ENCODE data around the gene PMEPA1. TPM values are rescaled to one million over a fixed set of nuclear protein-coding genes. Genes with fewer than 3 reads are reported as not detected.

The PMEPA1 gene
- total RNA-seq, 1 donor: 1.9 TPM

GRCh38 chr20:57654998-57655808, 54.6 kb downstream of the PMEPA1 start:
- DNase-seq (ENCODE audit: low read depth in 2 of 3, low spot score in 2 of 3): no peak

DNA sequence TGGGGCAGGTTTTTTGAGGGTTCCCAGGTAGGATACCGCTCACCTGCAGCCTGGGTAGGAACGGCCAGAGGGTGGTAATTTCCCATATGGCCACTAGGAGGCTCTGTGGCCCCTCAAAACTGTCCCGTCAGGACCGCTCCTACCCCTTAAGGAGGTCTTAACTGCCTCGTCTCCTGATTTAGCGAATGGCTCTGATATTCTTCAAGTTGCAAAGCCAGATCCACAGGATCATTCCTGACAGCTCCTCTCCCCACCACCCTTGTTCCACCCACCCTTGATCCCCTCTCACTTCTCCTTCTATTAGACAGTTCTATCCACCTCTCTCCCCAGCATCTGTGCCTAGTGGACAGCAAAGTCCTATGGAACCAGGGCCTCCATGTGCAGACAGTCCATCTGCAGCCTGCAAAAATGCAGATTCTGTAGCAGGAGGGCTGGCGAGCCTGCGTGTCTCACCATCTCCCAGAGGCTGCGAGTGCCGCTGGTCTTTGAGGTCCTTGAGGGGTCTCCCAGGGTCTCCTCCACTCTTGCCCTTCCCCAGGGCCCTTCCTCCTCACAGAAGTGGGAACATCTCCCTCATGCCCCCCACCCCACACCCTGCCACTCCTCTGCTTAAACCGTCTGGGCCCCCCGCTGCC, 55.3 kb downstream of the PMEPA1 start:
- peak; percentile 39 to 67 (median 49) for DNase-seq (ENCODE audit: low read depth in 2 of 3, low spot score in 2 of 3)

DNA sequence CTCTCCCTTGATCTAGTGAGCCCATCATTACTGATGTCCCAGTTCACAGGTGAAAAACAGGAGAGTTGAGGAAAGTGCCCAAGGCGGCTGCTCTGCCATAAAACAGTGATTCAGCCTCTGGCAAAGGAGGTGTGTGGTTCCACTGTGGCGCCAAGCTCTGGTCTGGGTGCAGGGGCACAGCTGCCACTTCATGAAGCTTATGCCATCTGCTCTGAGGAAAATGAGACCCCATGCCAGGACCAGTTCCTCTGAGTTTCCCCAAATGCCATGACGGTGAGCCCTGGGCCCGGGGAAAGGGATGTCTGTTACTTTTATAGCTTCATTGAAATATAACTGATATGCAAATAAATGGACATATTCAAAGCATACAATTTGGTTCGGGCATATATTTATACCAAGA, 55.9 kb downstream of the PMEPA1 start:
- DNase-seq (ENCODE audit: low read depth in 2 of 3, low spot score in 2 of 3): no peak

- no peak for DNase-seq (ENCODE audit: low read depth in 2 of 3, low spot score in 2 of 3)
These were observed 56.3 kb downstream of the PMEPA1 start for GRCh38 chr20:57653546-57653900.

- DNase-seq (ENCODE audit: low read depth in 2 of 3, low spot score in 2 of 3): no peak
These were observed 56.9 kb downstream of the PMEPA1 start for GRCh38 chr20:57652606-57653545.

GRCh38 chr20:57651881-57652605, 57.8 kb downstream of the PMEPA1 start:
- no peak for DNase-seq (ENCODE audit: low read depth in 2 of 3, low spot score in 2 of 3)

GRCh38 chr20:57650756-57651483, 58.9 kb downstream of the PMEPA1 start:
- no peak for DNase-seq (ENCODE audit: low read depth in 2 of 3, low spot score in 2 of 3)

- DNase-seq (ENCODE audit: low read depth in 2 of 3, low spot score in 2 of 3): no peak
These were observed 59.5 kb downstream of the PMEPA1 start for GRCh38 chr20:57650266-57650665.

DNA sequence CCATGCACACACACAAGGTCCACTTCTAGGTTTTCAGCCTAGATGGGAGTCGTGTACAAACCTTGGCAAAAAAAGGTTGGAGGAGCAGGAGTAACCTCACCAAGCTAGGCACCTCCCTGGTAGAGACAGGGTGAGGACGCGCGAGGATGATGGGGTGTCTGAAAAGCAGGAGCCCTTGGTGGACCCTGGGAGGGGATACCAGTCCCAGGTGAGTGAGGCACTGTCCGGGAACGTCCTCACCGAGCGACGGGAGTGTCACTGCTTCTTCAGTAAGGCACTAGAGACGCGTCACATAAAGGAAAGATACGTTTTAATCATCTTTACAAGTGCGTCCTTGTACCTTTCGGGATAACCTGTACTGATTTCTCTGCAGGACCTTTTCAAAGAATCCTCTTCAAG, 60.2 kb downstream of the PMEPA1 start:
- DNase-seq (ENCODE audit: low read depth in 2 of 3, low spot score in 2 of 3): no peak

- no peak for DNase-seq (ENCODE audit: low read depth in 2 of 3, low spot score in 2 of 3)
These were observed 60.8 kb downstream of the PMEPA1 start for GRCh38 chr20:57648878-57649616.

- no peak for DNase-seq (ENCODE audit: low read depth in 2 of 3, low spot score in 2 of 3)
These were observed 61.7 kb downstream of the PMEPA1 start for GRCh38 chr20:57647933-57648785.

GRCh38 chr20:57647006-57647932, 62.5 kb downstream of the PMEPA1 start:
- DNase-seq (ENCODE audit: low read depth in 2 of 3, low spot score in 2 of 3): no peak

- no peak for DNase-seq (ENCODE audit: low read depth in 2 of 3, low spot score in 2 of 3)
These were observed 70.9 kb downstream of the PMEPA1 start for GRCh38 chr20:57638895-57639236.

DNA sequence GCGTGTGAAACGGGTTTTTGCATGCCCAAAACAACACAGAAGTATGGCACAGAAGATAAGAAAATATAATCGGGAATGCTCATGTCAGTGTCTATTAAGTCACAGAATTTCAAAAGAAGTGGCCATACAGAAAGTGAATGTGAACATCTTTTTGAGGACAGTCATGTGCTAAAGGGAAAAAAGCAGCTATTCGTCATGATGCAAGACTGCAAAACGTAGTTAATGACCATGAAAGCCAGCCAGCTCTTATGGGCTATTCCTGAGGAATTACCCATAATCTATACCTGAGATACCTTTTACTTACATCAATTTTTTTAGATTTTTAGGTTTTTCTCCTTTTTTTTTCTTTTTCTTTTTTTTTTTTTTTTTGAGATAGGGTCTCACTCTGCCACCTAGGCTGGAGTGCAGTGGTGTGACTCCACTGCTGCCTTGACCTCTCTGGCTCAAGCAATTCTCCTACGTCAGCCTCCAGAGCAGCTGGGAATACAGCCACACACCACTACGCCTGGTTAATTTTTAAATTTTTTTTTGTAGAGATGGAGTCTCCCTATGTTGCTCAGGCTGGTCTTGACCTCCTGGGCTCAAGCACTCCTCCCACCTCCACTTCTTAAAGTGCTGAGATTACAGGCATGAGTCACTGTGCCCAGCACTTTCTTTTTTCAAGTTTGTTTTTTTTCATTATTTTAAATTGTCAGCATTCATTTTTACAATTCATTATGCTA, 71.5 kb downstream of the PMEPA1 start:
- DNase-seq (ENCODE audit: low read depth in 2 of 3, low spot score in 2 of 3): no peak

GRCh38 chr20:57633945-57634491, 75.8 kb downstream of the PMEPA1 start:
- DNase-seq (ENCODE audit: low read depth in 2 of 3, low spot score in 2 of 3): no peak

DNA sequence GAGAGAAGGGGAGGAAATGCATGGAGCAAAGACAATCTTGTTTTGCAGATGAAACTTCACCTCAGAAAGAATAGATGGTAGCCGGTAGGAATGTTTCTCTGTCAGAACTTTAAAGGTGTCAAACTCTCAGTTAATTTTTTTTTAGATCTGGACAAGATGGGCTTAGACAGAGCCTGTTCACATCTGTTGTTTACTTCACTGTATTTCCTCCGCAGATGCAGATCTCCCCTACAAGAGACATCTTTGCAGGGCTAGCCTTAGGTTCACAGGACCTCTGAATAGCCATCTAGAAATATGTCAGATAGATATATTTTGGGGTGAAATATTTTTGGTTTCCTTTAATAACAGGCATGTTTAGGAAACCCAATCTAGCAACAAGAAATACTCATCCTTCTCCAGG, 77.5 kb downstream of the PMEPA1 start:
- no peak for DNase-seq (ENCODE audit: low read depth in 2 of 3, low spot score in 2 of 3)

Measured in hematopoietic multipotent progenitor cell (in vitro differentiated cells).